ENCODE data around the gene KIN.
"Not testable (repeated sequence)": the region's sequence is repeated elsewhere in the genome, so short reads cannot be mapped to it uniquely, and the experiment has no call there.

The KIN gene

DNA sequence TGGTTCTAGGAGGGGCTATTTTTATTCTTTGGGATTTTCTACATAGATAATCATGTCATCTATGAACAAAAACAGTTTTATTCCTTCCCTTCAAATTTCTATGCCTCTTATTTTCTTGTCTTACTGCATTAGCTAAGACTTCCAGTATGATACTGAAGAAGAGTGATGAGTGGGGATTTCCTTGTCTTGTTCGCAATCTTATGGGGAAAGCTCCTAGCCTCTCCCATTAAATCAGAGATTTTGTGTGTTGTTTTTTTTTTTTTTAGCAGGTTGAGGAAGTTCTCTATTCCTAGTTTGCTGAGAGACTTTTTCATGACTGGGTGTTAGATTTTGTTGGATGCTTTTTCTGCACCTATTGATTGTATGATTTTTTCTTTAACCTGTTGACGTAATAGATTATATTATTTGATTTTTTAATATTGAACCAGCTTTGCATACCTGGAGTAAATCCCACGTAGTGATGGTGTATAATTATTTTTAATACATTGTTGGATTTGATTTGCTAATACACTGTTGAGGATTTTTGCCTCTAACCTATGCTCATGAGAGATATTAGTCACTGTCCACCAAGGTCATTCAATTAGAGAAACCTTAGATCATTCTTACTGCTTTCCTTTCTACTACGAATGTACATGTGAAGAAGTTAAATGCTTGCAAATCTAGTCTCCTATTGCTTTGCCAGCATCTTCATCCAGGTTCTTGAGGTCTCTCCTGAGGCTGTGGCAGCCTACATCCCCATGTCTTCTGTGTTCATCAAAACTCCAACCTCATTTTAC, 6.6 kb upstream of the KIN start:
- no peak for DNase-seq (ENCODE audit: low read depth)

DNA sequence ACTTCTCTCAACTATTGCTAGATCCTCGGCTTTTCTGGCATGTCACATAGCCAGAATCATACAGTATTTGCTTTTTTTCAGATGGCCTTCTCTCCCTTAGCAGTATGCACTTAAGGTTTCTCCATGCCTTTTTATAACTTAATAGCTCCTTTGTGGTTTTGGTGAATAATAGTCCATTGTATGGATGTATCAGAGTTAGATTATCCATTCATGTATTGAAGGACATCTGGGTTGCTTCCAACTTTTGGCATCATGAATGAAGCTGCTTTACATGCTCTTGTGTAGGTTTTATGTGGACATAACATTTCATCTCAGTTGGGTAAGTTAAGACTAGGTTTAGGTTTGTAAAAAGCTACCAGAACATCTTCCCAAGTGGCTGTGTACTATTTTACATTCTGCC, 4.7 kb upstream of the KIN start:
- no peak for DNase-seq (ENCODE audit: low read depth)

DNA sequence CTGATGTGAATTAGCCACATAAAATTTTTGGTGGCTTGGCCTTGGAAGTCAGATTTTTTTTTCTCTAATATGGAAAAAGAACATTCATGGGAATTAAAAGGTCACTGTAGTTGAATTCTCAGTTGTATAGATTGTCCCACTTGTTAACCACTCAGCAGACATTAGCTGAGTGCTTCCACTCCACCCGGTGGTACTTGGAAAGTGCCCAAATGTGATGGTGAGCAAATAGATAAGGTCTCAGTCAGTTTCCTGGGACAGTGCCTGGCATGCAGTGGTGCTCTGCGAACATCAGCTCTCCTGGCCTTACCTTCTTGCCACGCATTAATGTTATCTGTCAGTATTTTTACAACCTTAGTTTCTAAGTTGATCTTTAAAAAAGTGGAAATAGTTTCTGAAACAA, 1.6 kb upstream of the KIN start:
- DNase-seq (ENCODE audit: low read depth) = no peak

DNA sequence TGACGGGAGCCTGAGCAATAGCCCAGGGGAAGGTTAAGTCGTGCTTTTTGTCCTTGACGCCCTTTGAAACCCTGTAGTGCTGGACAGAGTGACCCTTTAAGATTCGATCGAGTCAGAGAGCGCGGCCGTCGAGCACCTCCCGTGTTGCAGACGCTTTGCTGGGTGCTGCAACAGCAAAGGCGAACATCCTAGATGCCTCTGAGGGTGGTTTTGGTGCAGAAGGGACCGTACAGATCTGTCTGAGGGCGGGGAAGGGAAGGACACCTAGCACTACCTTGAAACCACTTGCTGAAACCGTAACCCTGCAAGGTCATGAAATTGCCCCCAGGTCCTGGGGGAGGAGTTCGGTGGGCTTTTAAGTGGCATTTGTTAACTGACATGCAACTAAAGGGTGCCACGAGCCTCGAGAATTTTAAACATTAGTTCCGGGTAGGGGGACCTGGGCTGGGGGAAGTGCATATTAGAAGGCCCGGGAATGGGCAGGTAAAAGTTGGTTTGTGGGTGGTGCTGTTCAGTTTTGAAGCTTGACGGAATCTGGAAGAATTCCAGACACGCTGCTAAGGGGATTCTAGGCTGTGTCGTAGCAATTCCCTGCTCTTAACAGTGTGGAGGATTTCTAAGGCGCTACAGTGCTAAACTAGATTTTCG, 970 bp upstream of the KIN start:
- DNase-seq (ENCODE audit: low read depth) = no peak

DNA sequence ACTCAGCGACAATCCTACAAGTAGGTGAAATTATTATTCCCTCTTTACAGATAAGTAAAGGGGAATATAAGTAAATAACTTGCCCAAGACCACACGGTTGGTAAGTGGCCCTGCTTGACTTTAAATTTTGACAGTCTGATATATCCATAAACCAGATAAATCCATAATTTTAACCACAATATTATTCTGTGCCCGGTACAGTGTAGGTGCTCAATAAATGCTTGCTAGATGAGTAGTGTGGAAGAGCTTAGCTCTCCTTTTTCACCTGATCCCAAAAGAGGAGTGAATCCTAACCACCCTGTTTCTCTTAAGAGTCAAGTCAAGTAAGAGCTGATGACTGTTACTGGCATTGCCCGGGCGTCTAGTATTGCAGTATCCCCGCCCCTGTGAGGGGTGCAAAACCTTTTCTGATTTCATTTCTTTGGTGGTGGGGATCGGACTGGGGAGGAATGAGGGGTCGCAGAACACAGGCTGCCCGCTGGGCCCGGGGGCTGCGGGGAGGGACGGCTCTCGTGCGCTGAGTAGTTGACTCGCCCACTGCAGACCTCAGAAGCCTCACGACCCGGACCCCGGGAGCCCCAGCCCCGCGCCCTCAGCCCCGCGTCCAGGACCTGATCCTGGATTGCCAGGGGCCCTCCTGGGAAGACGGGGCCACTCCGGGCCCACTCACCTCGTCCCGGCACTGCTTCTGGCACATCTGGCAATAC, 490 bp downstream of the KIN start:
- DNase-seq (ENCODE audit: low read depth) = no peak

DNA sequence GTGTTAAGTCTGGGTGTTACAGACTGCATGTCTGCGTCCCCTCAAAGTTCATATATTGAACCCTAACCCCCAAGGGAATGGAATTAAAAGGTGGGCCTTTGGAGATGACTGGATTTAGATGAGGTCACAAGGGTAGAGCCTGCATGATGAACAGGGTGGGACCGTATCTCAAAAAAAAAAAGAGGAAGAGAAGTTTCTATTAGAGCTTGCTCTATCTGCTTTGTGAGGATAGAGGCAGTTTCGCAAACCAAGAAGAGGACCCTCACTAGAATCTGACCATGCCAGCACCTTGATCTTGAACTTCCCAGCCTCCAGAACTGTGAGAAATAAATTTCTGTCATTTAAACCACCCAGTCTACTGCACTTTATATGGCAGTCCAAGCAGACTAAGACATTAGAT, 1.4 kb downstream of the KIN start:
- DNase-seq (ENCODE audit: low read depth) = no peak

DNA sequence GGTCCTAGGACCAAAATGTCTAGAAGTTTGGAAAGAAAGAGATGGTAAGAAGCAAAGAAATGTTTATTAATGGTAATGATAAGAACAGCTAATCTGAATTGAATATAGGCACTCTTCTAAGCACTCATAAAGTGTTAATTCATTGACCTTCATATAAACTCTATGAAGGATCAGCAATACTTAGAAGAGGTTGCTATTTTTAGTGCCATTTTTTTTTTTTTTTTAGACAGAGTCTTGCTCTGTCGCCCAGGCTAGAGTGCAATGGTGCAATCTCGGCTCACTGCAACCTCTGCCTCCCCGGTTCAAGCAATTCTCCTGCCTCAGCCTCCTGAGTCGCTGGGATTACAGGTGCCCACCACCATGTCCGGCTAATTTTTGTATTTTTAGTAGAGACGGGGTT, 5.6 kb downstream of the KIN start:
- DNase-seq (ENCODE audit: low read depth) = not testable (repeated sequence)

DNA sequence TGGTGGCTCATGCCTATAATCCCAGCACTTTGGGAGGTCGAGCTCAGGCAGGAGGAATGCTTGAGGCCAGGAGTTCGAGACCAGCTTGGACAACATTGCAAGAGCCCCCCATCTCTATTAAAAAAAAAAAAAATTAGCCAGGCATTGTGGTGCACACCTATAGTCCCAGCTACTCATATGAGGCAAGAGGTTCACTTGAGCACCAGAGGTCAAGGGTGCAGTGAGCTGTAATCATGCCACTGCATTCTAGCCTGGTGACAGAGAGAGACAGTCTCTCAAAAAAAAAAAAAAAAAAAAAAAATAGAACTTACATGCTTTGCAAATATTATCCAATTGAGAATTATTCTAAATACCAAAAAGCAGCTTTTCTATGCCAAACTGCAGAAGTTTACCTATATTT, 11.0 kb downstream of the KIN start:
- DNase-seq (ENCODE audit: low read depth) = no peak

DNA sequence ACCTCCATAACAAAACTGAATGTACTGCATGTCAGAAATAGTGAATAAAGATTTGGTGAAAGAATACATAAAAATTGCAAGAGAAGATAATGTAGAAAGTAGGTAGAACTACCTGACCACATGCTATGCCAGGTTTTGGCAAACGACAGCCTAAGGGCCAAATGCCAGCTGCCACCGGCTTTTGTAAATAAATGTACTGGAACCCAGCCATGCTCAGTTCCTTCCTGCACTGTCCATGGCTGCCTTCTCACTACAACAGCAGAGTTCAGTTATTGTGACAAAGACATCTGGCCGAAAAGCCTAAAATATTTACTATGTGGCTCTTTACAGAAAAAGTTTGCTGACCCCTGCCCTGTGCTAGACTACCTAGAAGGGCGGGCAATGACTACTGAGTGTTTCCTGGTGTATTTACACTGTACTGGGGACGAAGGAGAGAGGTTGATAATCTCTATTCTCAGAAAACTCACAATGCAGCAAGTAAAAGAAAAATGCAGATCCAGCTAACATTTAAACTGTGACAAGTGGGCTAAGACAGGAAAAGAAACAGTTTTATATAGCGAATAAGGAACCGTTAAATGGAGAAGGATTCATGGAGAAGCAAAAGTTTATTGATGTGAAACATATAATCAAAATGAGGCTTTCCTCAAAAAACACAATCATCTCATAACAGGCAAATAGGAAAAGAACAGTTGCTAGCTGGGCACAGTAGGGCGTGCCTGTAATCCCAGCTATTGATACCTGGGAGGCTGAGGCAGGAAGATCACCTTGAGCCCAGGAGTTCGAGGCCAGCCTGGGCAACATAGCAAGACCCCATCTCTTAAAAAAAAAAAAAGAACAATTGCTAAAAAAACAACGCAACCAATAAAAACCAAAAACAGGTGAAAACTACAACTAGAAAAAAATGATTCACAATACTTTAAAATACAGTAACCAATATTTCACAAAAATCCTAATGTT, 13.7 kb downstream of the KIN start:
- DNase-seq (ENCODE audit: low read depth) = no peak

DNA sequence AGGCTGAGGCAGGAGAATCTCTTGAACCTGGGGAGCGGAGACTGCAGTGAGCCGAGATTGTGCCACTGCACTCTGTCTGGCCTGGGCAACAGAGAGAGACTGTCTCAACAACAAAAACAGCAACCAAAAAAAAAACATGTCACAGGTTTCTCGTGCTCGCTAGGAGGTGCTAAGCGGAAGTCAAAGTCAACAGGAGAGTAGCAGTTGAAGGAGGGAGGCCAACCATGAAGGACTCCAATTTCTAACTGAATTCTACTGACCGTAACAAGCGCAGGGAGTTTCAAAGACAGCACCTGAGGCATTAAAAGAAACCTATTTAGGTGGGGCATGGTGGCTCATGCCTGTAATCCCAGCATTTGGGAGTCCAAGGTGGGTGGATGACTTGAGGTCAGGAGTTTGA, 19.4 kb downstream of the KIN start:
- no peak for DNase-seq (ENCODE audit: low read depth)

DNA sequence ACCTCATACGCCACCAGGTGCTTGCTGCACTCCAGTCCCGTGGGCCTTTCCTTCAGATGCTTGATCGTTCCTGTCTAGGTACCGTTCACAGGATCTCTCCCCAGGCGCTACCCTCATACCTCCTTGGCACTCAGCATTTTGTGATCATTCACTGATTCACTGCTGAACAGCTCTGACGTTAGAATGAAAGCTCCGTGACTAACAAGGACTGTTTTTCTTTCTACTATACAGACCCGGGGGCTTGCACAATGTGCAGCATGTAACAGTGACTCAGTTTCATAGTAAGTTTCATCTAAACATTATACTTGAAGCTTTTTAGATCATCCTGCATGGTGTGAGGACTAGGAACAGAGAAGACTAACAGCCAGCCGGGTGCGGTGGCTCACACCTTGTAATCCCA, 20.6 kb downstream of the KIN start:
- no peak for DNase-seq (ENCODE audit: low read depth)

DNA sequence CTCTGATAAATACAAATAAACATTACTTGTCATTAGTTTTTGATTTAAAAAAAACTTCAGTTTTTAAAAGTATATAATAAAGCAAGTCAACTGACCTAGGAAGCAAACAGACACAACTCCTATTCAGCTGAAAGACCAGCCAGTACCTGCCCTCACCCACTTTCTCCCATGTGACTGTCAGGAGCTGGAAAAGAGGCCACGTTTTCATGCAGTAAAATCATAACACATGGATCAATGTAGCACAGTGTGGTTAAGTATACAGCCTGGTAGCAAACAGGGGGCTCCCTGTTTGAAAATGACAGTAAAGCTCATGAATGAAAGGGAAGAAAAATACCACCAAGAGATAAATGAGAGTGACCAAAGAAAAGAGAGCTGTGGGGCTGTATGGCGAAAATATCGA, 21.6 kb downstream of the KIN start:
- DNase-seq (ENCODE audit: low read depth) = no peak

DNA sequence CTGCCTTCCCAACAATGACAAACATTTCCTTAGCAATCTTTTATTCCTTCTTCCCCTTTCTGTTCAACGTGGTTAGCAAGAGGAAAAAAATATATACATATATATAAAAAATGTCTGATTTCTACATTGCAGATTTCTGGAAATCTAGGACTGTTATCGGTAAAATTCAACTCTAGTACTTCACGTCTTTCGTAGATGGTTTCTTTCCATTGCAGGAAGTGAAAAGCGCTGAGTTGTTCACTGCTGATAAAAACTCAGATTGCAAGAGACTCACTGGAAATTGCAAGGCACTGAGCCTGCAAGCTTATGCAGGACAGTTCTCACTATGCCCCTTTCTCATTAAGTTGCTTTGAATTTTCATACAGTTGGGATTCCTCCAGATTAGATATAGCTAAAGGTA, 23.9 kb downstream of the KIN start:
- no peak for DNase-seq (ENCODE audit: low read depth)

DNA sequence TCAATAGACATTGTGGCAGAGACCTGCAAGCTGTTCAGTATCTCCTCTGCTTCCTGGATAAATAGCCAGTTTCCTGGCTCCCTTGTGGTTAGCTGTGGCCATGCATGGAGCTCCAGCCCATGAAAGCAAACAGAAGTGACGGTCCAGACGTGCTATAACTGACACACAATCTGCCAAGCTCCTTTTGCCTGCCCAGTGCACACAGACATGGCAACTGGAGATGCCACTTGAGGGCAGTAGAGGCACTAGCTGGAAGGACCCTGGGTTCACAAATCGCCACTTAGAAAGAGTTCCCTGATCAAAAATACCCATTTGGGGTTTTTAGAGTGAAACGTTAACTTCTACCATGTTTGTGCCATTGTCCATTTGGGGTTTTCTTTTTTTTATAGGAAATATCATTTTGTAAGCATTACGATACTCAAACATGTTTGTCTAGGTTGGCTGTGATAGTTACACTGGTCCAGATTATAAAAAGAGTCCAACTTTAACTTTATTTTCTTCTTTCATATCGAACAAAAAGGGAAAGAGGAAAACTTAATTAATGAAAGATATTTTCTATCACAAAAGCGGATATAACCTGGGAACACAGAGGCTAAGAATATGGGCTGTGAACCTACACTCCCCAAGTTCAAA, 31.3 kb downstream of the KIN start:
- DNase-seq (ENCODE audit: low read depth) = no peak

DNA sequence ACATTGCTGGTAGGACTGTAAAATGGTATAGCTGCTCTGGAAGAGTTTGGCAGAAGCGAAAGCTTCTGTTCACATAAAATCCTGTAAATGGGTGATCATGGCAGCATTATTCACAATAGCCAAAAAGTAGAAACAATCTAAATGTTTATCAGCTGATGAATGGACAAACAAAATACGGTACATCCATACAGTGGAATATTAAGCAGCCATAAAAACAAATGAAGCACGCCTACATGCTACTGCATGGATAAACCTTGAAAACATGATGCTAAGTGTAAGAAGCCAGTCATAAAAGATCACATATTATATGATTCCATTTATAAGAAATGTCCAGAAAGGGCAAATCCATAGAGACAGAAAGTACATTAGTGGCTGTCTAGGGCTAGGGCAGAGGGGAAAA, 32.7 kb downstream of the KIN start:
- DNase-seq (ENCODE audit: low read depth) = no peak

DNA sequence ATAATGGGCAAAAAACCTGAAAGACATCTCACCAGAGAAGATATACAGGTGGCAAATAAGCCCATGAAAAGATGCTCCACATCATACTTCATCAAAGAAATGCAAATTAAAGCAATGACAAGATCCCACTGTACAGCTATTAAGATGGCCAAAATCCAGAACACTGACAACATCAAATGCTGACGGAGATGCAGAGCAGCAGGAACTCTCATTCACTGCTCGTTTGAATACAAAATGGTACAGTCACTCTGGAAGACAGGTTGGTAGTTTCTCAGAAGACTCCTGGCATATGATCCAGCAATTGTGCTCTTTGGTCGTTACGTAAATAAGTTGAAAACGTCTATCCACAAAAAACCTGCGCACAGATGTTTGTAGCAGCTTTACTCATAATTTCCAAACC, 35.5 kb downstream of the KIN start:
- no peak for DNase-seq (ENCODE audit: low read depth)

DNA sequence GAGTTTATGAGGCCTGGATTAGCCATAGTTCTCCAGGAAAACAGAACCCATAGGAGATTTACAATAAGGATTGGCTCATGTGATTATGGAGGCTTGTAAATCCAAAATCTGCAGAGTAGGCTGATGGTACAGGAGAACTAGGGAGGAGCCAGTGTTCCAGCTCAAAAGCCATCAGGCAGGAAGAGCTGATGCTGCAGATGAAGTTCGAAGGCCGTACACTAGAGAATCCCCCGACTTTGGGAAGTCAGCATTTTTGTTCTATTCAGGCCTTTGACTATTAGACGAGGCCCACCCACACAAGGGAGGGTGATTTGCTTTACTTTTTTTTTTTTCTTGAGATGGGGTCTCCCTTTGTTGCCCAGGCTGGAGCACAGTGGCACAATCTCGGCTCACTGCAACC, 37.6 kb downstream of the KIN start:
- no peak for DNase-seq (ENCODE audit: low read depth)

DNA sequence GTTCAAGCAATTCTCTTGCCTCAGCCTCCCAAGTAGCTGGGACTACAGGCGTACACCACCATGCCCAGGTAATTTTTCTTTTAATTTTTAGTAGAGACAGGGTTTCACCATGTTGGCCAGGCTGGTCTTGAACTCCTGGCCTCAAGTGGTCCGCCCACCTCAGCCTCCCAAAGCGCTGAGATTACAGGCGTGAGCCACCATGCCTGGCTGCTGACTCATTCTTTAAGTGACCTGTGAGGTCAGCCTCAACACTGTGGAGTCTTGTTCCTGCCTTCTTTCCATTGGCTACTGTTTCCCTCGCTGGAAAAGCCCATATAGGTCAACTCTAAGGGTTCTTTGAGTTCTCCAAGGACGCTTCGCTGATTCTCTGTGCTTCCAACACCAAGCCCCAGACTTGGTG, 39.2 kb downstream of the KIN start:
- not testable (repeated sequence) for DNase-seq (ENCODE audit: low read depth)

DNA sequence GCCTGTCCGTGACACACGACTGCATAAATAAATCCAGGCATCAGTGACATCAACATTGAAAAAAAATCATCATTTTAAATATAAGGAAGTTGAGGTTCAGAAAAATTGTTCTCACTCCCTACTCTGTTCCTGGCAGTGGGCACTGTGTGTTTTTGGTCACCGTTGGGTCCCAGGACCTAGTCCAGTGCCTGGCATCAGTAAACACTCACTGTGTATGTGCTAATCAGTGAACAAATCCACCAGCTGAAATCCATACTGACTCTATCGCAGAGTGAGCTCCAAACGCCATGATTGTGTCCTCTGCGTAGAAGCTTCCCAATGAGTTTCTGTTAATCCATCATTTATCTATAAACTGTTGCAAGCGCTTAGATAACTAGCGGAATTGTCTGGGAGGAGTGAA, 43.5 kb downstream of the KIN start:
- no peak for DNase-seq (ENCODE audit: low read depth)

DNA sequence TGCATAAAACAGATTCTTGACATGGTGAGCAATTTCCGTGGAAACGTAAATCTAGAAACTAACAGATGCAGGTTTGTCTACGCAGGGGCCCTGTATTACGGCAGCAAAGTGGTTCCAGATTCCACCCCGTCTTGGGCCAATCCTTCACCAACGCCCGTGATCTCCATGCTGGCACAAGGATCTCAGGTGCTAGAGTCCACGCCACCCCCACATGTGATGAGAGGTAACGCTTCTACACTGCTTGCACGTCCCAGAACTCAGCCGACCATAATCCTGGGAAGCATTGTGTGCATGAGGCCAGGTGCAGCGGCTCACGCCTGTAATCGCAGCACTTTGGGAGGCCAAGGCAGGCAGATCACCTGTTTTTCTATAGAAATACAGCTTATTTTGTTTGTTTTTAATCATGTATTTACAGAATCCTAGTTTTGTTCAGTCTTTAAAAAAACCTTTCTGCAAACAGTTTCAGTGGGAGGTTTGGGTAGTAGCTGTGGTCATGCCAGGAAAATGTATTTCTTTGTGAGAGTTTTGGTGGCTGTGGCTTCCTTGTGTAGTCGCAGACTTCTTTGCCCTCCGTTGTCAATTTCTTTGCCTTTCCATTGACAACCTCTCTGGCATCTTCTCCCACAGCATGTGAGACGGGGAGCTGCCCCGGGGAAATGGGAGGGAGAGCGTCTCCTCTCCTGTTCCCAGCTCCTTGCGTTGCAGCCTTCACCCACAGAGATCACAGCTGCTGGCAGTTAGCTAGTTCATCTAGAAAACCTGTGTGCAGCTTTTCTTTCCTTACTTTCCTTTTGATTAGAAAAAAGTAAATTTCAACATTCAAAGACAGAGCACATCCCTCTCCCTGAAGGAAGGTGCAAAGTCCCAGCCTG, 49.0 kb downstream of the KIN start:
- DNase-seq (ENCODE audit: low read depth) = no peak

DNA sequence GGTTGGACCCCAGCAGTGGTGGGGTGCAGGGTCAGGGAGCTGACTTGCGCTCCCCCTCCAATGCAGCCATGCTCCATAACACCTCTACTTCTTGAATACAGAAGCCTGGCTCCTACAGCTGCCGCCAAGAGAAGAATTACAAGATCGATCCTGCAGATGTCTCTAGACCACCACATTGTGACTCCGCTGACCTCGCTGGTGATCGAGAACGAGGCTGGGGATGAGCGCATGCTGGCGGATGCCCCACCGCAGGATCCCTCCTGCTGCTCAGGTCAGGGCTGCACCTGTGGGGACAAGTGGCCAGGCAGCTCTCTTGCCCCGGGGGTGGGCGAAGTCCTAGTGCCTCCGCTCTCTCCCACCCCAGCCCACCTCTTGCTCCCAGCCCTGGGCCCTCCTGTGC, 53.0 kb downstream of the KIN start:
- no peak for DNase-seq (ENCODE audit: low read depth)

Data from HS-27A (cell line).